ENCODE results near the gene C12orf60.

DNA sequence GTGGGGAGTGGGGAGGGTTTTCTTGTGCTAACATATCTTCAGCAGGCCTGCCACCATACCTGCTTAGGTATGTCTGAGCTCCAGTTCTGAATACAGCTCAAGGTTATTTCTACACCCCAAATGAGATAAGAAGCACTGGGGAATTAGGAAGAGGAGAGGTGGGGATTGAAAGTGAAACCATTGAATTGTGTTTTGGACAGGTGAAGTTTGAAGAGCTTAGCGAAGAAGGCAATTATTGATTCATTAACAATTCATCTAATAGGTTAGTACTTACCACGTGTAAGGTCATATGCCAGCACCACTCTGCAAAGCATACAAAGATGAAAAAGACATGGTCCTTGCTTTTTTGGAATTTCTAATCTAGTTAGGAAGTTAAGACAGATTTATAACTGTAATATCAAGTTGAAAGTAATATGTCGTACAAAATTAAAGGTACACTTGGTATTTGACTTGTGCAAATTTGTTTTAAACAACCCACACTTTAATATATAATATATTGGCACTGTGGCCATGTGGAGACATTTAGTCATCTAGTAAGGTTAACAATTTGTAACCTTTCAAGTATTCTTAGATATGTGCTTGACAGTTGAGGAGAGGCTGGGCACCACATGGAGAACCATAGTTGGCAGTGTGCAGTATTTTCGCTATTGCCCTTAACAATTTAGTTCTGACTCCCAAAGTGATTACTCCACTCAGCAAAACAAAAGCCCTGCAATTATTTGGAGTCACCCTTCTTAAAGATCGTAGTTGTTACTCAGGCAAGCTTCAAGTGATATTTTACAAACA is 6.9 kb downstream of the C12orf60 start:
- TF ChIP-seq, protein P1, sequence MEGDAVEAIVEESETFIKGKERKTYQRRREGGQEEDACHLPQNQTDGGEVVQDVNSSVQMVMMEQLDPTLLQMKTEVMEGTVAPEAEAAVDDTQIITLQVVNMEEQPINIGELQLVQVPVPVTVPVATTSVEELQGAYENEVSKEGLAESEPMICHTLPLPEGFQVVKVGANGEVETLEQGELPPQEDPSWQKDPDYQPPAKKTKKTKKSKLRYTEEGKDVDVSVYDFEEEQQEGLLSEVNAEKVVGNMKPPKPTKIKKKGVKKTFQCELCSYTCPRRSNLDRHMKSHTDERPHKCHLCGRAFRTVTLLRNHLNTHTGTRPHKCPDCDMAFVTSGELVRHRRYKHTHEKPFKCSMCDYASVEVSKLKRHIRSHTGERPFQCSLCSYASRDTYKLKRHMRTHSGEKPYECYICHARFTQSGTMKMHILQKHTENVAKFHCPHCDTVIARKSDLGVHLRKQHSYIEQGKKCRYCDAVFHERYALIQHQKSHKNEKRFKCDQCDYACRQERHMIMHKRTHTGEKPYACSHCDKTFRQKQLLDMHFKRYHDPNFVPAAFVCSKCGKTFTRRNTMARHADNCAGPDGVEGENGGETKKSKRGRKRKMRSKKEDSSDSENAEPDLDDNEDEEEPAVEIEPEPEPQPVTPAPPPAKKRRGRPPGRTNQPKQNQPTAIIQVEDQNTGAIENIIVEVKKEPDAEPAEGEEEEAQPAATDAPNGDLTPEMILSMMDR (IDR thresholded peaks at IDR 0.05): no peak
- TF ChIP-seq POLR2A (IDR thresholded peaks at IDR 0.05) (no peak), EP300 (IDR thresholded peaks at IDR 0.05) (no peak)
